ENCODE data around the gene KRTAP4-1.
"Not testable (repeated sequence)": the region's sequence is repeated elsewhere in the genome, so short reads cannot be mapped to it uniquely, and the experiment has no call there.

KRTAP4-1 gene

DNA sequence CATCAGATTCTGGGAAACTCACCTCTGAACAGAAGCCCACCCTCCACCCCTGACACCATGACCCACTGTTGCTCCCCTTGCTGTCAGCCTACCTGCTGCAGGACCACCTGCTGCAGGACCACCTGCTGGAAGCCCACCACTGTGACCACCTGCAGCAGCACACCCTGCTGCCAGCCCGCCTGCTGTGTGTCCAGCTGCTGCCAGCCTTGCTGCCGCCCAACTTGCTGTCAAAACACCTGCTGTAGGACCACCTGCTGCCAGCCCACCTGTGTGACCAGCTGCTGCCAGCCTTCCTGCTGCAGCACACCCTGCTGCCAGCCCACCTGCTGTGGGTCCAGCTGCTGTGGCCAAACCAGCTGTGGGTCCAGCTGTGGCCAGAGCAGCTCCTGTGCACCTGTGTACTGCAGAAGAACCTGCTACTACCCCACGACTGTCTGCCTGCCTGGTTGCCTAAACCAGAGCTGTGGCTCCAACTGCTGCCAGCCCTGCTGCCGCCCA is 41.9 kb upstream of the KRTAP4-1 start, which contains the start of gene KRTAP9-2:
Gene KRTAP9-2, plus strand, starts transcription at position 51 of the 498 bp plus-strand sequence. Its CDS starts 7 bp downstream, at position 58.
- not testable (repeated sequence) for H2AFZ ChIP-seq (ENCODE audit: low read depth, low read length); H3K4me2 ChIP-seq (ENCODE audit: low read length, poor library complexity, severe bottlenecking); H3K36me3 ChIP-seq (ENCODE audit: control insufficient read depth in 1 of 2, insufficient read depth in 2 of 2, low read depth in 1 of 2, low read length in 2 of 2); H2BK5ac ChIP-seq (ENCODE audit: low read depth, low read length, poor library complexity, severe bottlenecking); DNase-seq; H4K8ac ChIP-seq (ENCODE audit: low read length); H3K9ac ChIP-seq (ENCODE audit: low read length); H3K23ac ChIP-seq (ENCODE audit: low read length in 2 of 2); H3K14ac ChIP-seq (ENCODE audit: low read length in 2 of 2); H3K27me3 ChIP-seq (ENCODE audit: control insufficient read depth in 1 of 2, insufficient read depth in 1 of 2, low read length in 2 of 2); H3K18ac ChIP-seq (ENCODE audit: low read depth in 1 of 2, low read length in 2 of 2); H3K79me1 ChIP-seq (replicated peaks; ENCODE audit: low read length, poor library complexity, severe bottlenecking); H3K4me3 ChIP-seq (ENCODE audit: insufficient read depth in 1 of 2, low read depth in 1 of 2, low read length in 2 of 2); H3K4ac ChIP-seq (ENCODE audit: low read depth in 1 of 2, low read length in 2 of 2); H3K4me1 ChIP-seq (ENCODE audit: control insufficient read depth, insufficient read depth, low read depth, low read length); H2AK5ac ChIP-seq (ENCODE audit: low read length, severe bottlenecking); H2BK15ac ChIP-seq (ENCODE audit: low read depth, poor library complexity, severe bottlenecking); H4K91ac ChIP-seq (ENCODE audit: low read length); H3K27ac ChIP-seq (ENCODE audit: low read length, poor library complexity, severe bottlenecking); H3K9me3 ChIP-seq (ENCODE audit: control insufficient read depth, low read length); H2BK120ac ChIP-seq (ENCODE audit: low read depth, low read length); H2BK12ac ChIP-seq (ENCODE audit: low read length in 2 of 2)
- WGBS = 66% methylated on average over 2 of the region's 4 CpGs

DNA sequence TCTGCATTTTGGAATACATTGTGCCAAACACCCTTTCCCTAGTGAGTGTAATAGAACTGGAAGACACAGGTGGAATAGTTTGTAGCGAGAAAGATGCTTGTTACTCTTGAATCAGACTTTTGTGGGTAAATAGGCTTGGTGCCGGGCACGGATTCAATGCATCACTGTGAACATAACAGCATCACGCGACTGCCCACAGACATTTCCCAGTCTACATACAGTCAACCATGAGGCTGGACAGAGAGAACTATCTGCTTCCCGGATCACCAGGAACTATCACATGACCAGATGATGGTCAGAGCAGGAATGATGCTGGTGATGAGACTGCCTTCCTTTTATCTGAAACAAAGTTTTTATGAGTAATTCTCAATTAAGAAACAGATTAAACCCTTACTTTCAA is 41.3 kb upstream of the KRTAP4-1 start:
- no peak overlapping the region for H3K27ac ChIP-seq (ENCODE audit: low read length, poor library complexity, severe bottlenecking)
- no peak overlapping the region for H3K23ac ChIP-seq (ENCODE audit: low read length in 2 of 2)
- H2AK5ac ChIP-seq (ENCODE audit: low read length, severe bottlenecking) = no peak overlapping the region
- no peak overlapping the region for H2BK15ac ChIP-seq (ENCODE audit: low read depth, poor library complexity, severe bottlenecking)
- H3K36me3 ChIP-seq (ENCODE audit: control insufficient read depth in 1 of 2, insufficient read depth in 2 of 2, low read depth in 1 of 2, low read length in 2 of 2) = no peaks in the 10 kb centered on the region
- no peak overlapping the region for H3K4me2 ChIP-seq (ENCODE audit: low read length, poor library complexity, severe bottlenecking)
- H2AFZ ChIP-seq (ENCODE audit: low read depth, low read length) = no peak overlapping the region
- no peak overlapping the region for H3K18ac ChIP-seq (ENCODE audit: low read depth in 1 of 2, low read length in 2 of 2)
- H3K4me1 ChIP-seq (ENCODE audit: control insufficient read depth, insufficient read depth, low read depth, low read length) = no peaks in the 10 kb centered on the region
- H3K79me1 ChIP-seq (replicated peaks; ENCODE audit: low read length, poor library complexity, severe bottlenecking) = no peaks in the 10 kb centered on the region
- no peak overlapping the region for H2BK5ac ChIP-seq (ENCODE audit: low read depth, low read length, poor library complexity, severe bottlenecking)
- no peaks in the 10 kb centered on the region for H3K27me3 ChIP-seq (ENCODE audit: control insufficient read depth in 1 of 2, insufficient read depth in 1 of 2, low read length in 2 of 2)
- H3K9ac ChIP-seq (ENCODE audit: low read length) = no peak overlapping the region
- H4K8ac ChIP-seq (ENCODE audit: low read length) = no peak overlapping the region
- H2BK12ac ChIP-seq (ENCODE audit: low read length in 2 of 2) = no peak overlapping the region
- no peak overlapping the region for H3K4me3 ChIP-seq (ENCODE audit: insufficient read depth in 1 of 2, low read depth in 1 of 2, low read length in 2 of 2)
- H3K4ac ChIP-seq (ENCODE audit: low read depth in 1 of 2, low read length in 2 of 2) = no peak overlapping the region
- no peaks in the 10 kb centered on the region for H3K9me3 ChIP-seq (ENCODE audit: control insufficient read depth, low read length)
- no peak overlapping the region for H4K91ac ChIP-seq (ENCODE audit: low read length)
- no peak for DNase-seq
- H2BK120ac ChIP-seq (ENCODE audit: low read depth, low read length) = no peak overlapping the region
- no peak overlapping the region for H3K14ac ChIP-seq (ENCODE audit: low read length in 2 of 2)
- 98% methylated on average over 5 of the region's 6 CpGs for WGBS

DNA sequence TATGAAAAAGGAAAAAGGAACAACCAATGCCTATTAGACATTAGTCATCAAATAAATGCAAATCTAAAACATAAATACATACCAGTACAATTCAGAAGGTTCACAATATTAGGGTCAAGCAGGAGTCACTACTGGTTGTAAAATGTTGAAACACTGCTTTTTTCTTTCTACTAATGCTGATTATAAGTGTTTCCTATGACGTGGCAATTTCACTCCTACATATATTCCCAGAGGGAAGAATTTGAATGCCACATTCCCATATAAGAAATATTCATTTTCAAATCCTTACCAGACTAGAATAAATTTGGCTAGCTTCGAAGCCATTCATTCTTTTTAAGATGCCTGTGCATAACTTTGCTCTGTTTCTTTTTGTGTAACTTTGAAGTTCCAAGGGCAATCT is 39.1 kb upstream of the KRTAP4-1 start:
- Histone ChIP-seq H4K91ac (ENCODE audit: low read length) (no peak overlapping the region), H4K8ac (ENCODE audit: low read length) (no peak overlapping the region), H2AFZ (ENCODE audit: low read depth, low read length) (no peak overlapping the region), H3K18ac (ENCODE audit: low read depth in 1 of 2, low read length in 2 of 2) (no peak overlapping the region), H3K9ac (ENCODE audit: low read length) (no peak overlapping the region), H2AK5ac (ENCODE audit: low read length, severe bottlenecking) (no peak overlapping the region), H3K79me1 (replicated peaks; ENCODE audit: low read length, poor library complexity, severe bottlenecking) (no peaks in the 10 kb centered on the region), H3K4me2 (ENCODE audit: low read length, poor library complexity, severe bottlenecking) (no peak overlapping the region), H3K23ac (ENCODE audit: low read length in 2 of 2) (no peak overlapping the region), H3K4ac (ENCODE audit: low read depth in 1 of 2, low read length in 2 of 2) (no peak overlapping the region), H3K4me3 (ENCODE audit: insufficient read depth in 1 of 2, low read depth in 1 of 2, low read length in 2 of 2) (no peak overlapping the region), H3K9me3 (ENCODE audit: control insufficient read depth, low read length) (no peaks in the 10 kb centered on the region), H3K27me3 (ENCODE audit: control insufficient read depth in 1 of 2, insufficient read depth in 1 of 2, low read length in 2 of 2) (no peaks in the 10 kb centered on the region), H2BK5ac (ENCODE audit: low read depth, low read length, poor library complexity, severe bottlenecking) (no peak overlapping the region), H2BK12ac (ENCODE audit: low read length in 2 of 2) (no peak overlapping the region), H3K27ac (ENCODE audit: low read length, poor library complexity, severe bottlenecking) (no peak overlapping the region), H2BK120ac (ENCODE audit: low read depth, low read length) (no peak overlapping the region), H3K4me1 (ENCODE audit: control insufficient read depth, insufficient read depth, low read depth, low read length) (no peaks in the 10 kb centered on the region), H2BK15ac (ENCODE audit: low read depth, poor library complexity, severe bottlenecking) (no peak overlapping the region), H3K14ac (ENCODE audit: low read length in 2 of 2) (no peak overlapping the region), H3K36me3 (ENCODE audit: control insufficient read depth in 1 of 2, insufficient read depth in 2 of 2, low read depth in 1 of 2, low read length in 2 of 2) (no peaks in the 10 kb centered on the region)
- DNase-seq = no peak
- WGBS = 60% methylated on average over 1 of the region's 2 CpGs

DNA sequence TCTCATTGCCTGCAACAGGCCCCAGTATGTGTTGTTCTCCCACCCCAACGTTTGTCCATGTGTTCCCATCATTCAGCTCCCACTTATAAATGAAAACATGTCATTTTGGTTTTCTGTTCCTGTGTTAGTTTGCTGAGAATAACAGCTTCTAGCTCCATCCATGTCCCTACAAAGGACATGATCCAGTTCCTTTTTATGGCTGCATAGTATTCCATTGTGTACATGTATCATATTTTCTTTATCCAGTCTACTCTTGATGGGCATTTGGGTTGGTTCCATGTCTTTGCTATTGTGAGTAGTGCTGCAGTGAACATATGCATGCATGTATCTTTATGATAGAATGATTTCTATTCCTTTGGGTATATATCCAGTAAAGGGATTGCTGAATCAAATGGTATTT is 31.0 kb upstream of the KRTAP4-1 start:
- no CpG with 5 or more reads among the region's 1 CpG for WGBS

More for the DNA sequence above, 31.0 kb upstream of the KRTAP4-1 start:
- Histone ChIP-seq H3K4ac (ENCODE audit: low read depth in 1 of 2, low read length in 2 of 2) (no peak overlapping the region), H3K4me3 (ENCODE audit: insufficient read depth in 1 of 2, low read depth in 1 of 2, low read length in 2 of 2) (no peak overlapping the region), H2BK12ac (ENCODE audit: low read length in 2 of 2) (no peak overlapping the region), H2BK120ac (ENCODE audit: low read depth, low read length) (no peak overlapping the region), H4K91ac (ENCODE audit: low read length) (no peak overlapping the region), H3K9me3 (ENCODE audit: control insufficient read depth, low read length) (no peaks in the 10 kb centered on the region), H3K14ac (ENCODE audit: low read length in 2 of 2) (no peak overlapping the region), H3K27ac (ENCODE audit: low read length, poor library complexity, severe bottlenecking) (no peak overlapping the region), H3K23ac (ENCODE audit: low read length in 2 of 2) (no peak overlapping the region), H2BK5ac (ENCODE audit: low read depth, low read length, poor library complexity, severe bottlenecking) (no peak overlapping the region), H2AK5ac (ENCODE audit: low read length, severe bottlenecking) (no peak overlapping the region), H2AFZ (ENCODE audit: low read depth, low read length) (no peak overlapping the region), H3K79me1 (replicated peaks; ENCODE audit: low read length, poor library complexity, severe bottlenecking) (no peaks in the 10 kb centered on the region), H3K9ac (ENCODE audit: low read length) (no peak overlapping the region), H3K4me1 (ENCODE audit: control insufficient read depth, insufficient read depth, low read depth, low read length) (peaks cover 7% of the 10 kb centered on the region), H3K4me2 (ENCODE audit: low read length, poor library complexity, severe bottlenecking) (no peak overlapping the region), H2BK15ac (ENCODE audit: low read depth, poor library complexity, severe bottlenecking) (no peak overlapping the region), H3K36me3 (ENCODE audit: control insufficient read depth in 1 of 2, insufficient read depth in 2 of 2, low read depth in 1 of 2, low read length in 2 of 2) (no peaks in the 10 kb centered on the region), H3K18ac (ENCODE audit: low read depth in 1 of 2, low read length in 2 of 2) (no peak overlapping the region), H3K27me3 (ENCODE audit: control insufficient read depth in 1 of 2, insufficient read depth in 1 of 2, low read length in 2 of 2) (peaks cover 0 to 4% of the 10 kb centered on the region in 2 experiments), H4K8ac (ENCODE audit: low read length) (no peak overlapping the region)
- DNase-seq = no peak
